Nephron progenitor cell (in vitro differentiated cells): Measurements from ENCODE around the gene DCLK3.

Experiments
- DNase-seq: peaks from one replicate; pipeline ENCODE4 v3.0.0; 2021
- H3K27ac Mint-ChIP-seq: 2 replicates; pipeline ENCODE4 v1.8.0; 2021; ENCODE audit warnings: mild to moderate bottlenecking, moderate library complexity, mixed read lengths
- H3K27me3 Mint-ChIP-seq: 2 replicates; pipeline ENCODE4 v1.8.0; 2021; ENCODE audit warnings: mild to moderate bottlenecking, low read depth, mixed read lengths; ENCODE audit not compliant: poor library complexity
- H3K36me3 Mint-ChIP-seq: 2 replicates; pipeline ENCODE4 v1.8.0; 2021; ENCODE audit warnings: low read depth, mixed read lengths
- H3K4me1 Mint-ChIP-seq: 2 replicates; pipeline ENCODE4 v1.8.0; 2021; ENCODE audit warnings: mixed read lengths
- H3K4me3 Mint-ChIP-seq: 2 replicates; pipeline ENCODE4 v1.8.0; 2021; ENCODE audit warnings: mild to moderate bottlenecking, moderate library complexity, mixed read lengths
- H3K9me3 Mint-ChIP-seq: 2 replicates; pipeline ENCODE4 v1.8.0; 2021; ENCODE audit warnings: mild to moderate bottlenecking, moderate library complexity, mixed read lengths
- TF ChIP-seq, protein P1 (sequence below): fragments of 200-600 bp; sonication (generic); IDR thresholded peaks from 2 replicates; pipeline ENCODE4 v1.5.0; 2021; ENCODE audit warnings: antibody characterized with exemption

Gene DCLK3

DNA sequence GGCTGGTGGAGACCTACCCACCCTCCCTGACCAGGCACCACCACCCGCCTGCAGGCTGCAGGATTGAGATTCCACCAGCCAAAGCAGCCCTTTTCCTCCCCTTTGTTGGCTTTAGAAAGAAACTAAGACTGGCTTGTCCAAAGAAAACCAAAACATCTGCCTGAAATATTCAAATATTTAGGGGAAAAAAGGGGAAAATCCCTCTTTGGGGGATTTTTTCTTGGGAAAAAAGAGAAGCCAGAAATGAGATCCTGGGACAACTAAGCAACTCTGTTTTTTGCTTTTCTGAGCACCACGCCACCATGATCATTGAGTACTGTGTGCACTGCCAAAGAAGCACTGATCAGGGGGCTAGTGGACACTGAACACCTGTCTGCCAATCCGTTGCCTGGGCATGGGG, 2.6 kb downstream of the DCLK3 start:
- peaks cover 88% of the 10 kb centered on the region for H3K27me3 Mint-ChIP-seq
- no peak for DNase-seq
- no peak overlapping the region for H3K4me3 Mint-ChIP-seq
- peaks cover 10% of the 10 kb centered on the region for H3K9me3 Mint-ChIP-seq
- TF ChIP-seq, protein P1, sequence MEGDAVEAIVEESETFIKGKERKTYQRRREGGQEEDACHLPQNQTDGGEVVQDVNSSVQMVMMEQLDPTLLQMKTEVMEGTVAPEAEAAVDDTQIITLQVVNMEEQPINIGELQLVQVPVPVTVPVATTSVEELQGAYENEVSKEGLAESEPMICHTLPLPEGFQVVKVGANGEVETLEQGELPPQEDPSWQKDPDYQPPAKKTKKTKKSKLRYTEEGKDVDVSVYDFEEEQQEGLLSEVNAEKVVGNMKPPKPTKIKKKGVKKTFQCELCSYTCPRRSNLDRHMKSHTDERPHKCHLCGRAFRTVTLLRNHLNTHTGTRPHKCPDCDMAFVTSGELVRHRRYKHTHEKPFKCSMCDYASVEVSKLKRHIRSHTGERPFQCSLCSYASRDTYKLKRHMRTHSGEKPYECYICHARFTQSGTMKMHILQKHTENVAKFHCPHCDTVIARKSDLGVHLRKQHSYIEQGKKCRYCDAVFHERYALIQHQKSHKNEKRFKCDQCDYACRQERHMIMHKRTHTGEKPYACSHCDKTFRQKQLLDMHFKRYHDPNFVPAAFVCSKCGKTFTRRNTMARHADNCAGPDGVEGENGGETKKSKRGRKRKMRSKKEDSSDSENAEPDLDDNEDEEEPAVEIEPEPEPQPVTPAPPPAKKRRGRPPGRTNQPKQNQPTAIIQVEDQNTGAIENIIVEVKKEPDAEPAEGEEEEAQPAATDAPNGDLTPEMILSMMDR, result no peak
- no peaks in the 10 kb centered on the region for H3K36me3 Mint-ChIP-seq
- H3K27ac Mint-ChIP-seq, result no peak overlapping the region
- peaks cover 5% of the 10 kb centered on the region for H3K4me1 Mint-ChIP-seq

DNA sequence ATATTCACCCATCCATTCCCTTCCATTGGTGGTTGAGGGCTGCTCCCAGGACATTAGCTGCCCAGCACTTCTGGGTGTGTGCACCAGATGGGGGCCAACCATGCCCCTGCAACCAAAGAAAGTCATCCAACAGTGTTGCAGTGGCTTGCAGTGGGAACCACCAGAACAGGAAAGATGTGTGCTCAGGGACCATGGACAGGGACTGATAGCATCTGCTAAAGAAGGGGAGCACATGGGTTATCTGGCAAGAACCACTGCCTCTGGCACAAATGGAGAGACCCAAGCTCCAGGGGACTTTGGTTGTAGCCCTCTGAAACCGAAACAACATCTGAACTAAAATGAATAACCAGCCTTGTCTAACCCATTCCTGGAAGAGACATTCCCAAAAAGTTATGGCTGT, 8.1 kb downstream of the DCLK3 start:
- Mint-ChIP-seq H3K27me3 (peaks cover 53% of the 10 kb centered on the region), H3K36me3 (no peaks in the 10 kb centered on the region), H3K27ac (no peak overlapping the region), H3K9me3 (no peaks in the 10 kb centered on the region), H3K4me3 (no peak overlapping the region), H3K4me1 (no peaks in the 10 kb centered on the region)
- no peak for DNase-seq
- TF ChIP-seq, protein P1, result no peak

DNA sequence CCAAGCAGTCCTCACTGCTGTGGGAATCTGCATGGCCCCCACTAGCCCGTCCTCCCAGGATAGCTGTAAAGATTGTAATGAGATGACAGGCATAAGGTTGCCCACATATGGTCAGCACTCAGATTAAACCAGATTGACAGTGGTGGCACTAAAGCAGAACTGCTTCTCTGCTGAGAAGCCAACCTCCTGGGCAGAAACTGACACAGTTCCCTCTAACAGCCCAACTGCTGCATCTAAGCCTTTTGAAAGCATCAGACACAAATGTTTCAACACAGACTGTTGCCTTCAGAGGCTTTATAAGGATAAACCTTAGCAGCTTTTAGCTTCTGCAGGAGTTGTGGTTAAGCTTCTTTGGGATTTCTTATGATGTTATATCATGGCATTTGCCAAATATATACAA, 13.0 kb downstream of the DCLK3 start:
- H3K27ac Mint-ChIP-seq, result no peak overlapping the region
- TF ChIP-seq, protein P1, result no peak
- DNase-seq, result no peak
- H3K4me1 Mint-ChIP-seq, result peaks cover 12% of the 10 kb centered on the region
- H3K36me3 Mint-ChIP-seq, result no peaks in the 10 kb centered on the region
- no peak overlapping the region for H3K4me3 Mint-ChIP-seq
- H3K27me3 Mint-ChIP-seq, result peaks cover 15% of the 10 kb centered on the region
- H3K9me3 Mint-ChIP-seq, result peaks cover 6% of the 10 kb centered on the region

DNA sequence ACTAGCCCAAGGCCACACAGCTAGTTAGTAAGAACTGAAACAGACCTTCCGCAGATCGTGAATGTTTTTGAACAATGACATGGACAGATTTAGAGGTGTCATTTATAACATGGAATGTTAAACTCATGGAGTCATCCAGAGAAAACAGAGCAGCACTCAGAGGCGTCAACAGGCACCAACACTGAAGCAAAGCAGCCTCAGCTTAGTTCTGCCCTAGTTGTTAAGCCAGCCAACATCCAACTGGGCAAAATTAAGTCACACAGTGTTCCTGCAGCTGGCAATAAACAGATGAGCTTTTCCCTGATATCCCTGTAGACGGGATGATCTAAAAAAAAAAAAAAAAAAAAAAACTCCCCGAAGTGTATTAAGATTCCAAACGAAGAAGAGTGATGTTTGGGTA, 13.6 kb downstream of the DCLK3 start:
- Mint-ChIP-seq H3K4me3 (no peak overlapping the region), H3K36me3 (no peaks in the 10 kb centered on the region), H3K27me3 (peaks cover 9% of the 10 kb centered on the region), H3K27ac (no peak overlapping the region), H3K9me3 (peaks cover 6% of the 10 kb centered on the region), H3K4me1 (peaks cover 12% of the 10 kb centered on the region)
- TF ChIP-seq, protein P1, result no peak
- no peak for DNase-seq

DNA sequence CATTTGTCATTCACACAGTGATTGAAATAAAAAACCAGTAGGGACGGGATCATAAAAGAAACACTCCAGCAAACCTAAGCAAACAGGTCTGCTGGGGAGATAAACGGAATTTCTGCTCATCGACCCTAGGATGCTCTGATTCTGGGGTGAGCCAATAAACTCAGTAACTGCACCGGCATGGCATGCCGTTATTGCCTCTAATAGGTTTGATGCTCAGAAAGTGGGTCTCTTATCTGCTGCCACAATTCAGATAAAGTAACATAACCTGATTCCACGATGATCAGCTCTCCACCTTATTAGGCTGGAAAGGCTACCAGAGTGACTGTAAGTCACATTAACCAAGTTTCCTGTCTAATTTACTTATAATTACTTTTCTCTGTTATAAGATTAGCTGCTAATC, 19.6 kb downstream of the DCLK3 start:
- no peaks in the 10 kb centered on the region for H3K27me3 Mint-ChIP-seq
- H3K4me3 Mint-ChIP-seq, result no peak overlapping the region
- peaks cover 12% of the 10 kb centered on the region for H3K4me1 Mint-ChIP-seq
- TF ChIP-seq, protein P1, result no peak
- peaks cover 6% of the 10 kb centered on the region for H3K9me3 Mint-ChIP-seq
- H3K27ac Mint-ChIP-seq, result no peak overlapping the region
- DNase-seq, result no peak
- H3K36me3 Mint-ChIP-seq, result no peaks in the 10 kb centered on the region

DNA sequence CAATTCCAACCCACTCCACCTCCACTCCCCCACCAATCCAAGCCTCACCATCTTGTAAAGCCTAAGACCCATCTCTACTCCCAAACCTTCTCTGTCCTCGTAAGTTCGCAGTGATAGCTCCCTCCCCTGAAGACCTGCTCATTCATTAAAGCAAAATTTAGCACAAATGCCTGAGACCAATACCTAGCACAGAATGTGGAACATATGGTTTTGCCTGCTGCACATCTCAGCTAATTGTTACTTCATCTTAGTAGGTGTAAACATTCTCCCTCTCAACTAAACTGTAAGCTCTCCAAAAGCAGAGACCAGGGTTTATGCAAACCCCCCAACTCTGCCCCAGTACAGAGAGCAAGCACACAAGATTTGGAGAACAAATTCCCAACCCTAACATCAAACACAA, 20.5 kb downstream of the DCLK3 start:
- H3K4me1 Mint-ChIP-seq, result peaks cover 4% of the 10 kb centered on the region
- no peaks in the 10 kb centered on the region for H3K36me3 Mint-ChIP-seq
- H3K4me3 Mint-ChIP-seq, result no peak overlapping the region
- no peak overlapping the region for H3K27ac Mint-ChIP-seq
- DNase-seq, result no peak
- H3K9me3 Mint-ChIP-seq, result peaks cover 6% of the 10 kb centered on the region
- TF ChIP-seq, protein P1, result no peak
- H3K27me3 Mint-ChIP-seq, result no peaks in the 10 kb centered on the region
